ENCODE results near the gene DISC1. TPM values are rescaled to one million over a fixed set of nuclear protein-coding genes. Genes with fewer than 3 reads are reported as not detected.

Gene DISC1
- total RNA-seq, 2 donors from 2014 or later = 6.7 to 9.3 TPM

DNA sequence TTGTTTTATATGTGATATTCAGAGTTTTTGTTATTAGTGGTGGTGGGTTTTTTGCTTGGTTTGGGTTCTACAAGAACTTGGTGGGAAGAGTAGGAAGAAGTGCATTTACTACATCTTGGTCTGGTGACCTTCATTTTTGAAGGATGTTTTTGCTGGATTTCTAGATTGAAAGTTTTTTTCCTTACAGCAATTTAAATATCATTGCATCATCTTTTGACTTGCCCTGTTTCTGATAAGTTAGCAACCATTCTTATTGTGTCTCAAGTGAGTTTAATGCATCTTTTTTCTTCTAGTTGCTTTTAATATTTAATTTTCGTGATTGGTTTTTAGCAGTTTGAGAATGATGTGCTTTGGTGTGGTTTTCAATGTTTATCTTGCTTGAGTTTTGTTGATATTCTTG is 447.7 kb downstream of the DISC1 start:
- intact Hi-C loops (cut with DNase I) = no loop called here
- no peaks in the 10 kb centered on the region for H3K4me1 ChIP-seq (replicated peaks)
- no peak for DNase-seq (ENCODE audit: low spot score)
- H3K36me3 ChIP-seq = no peaks in the 10 kb centered on the region
- H3K9me3 ChIP-seq = no peaks in the 10 kb centered on the region
- H3K27me3 ChIP-seq (replicated peaks; ENCODE audit: insufficient read depth) = no peaks in the 10 kb centered on the region
- H3K4me3 ChIP-seq = no peak overlapping the region
- 81% methylated on average over 1 of the region's 1 CpG for WGBS
- H3K27ac ChIP-seq = no peak overlapping the region
- TF ChIP-seq, protein P1, sequence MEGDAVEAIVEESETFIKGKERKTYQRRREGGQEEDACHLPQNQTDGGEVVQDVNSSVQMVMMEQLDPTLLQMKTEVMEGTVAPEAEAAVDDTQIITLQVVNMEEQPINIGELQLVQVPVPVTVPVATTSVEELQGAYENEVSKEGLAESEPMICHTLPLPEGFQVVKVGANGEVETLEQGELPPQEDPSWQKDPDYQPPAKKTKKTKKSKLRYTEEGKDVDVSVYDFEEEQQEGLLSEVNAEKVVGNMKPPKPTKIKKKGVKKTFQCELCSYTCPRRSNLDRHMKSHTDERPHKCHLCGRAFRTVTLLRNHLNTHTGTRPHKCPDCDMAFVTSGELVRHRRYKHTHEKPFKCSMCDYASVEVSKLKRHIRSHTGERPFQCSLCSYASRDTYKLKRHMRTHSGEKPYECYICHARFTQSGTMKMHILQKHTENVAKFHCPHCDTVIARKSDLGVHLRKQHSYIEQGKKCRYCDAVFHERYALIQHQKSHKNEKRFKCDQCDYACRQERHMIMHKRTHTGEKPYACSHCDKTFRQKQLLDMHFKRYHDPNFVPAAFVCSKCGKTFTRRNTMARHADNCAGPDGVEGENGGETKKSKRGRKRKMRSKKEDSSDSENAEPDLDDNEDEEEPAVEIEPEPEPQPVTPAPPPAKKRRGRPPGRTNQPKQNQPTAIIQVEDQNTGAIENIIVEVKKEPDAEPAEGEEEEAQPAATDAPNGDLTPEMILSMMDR (IDR thresholded peaks at IDR 0.05) = no peak
- TF ChIP-seq POLR2AphosphoS5 (IDR thresholded peaks at IDR 0.05) = no peak

DNA sequence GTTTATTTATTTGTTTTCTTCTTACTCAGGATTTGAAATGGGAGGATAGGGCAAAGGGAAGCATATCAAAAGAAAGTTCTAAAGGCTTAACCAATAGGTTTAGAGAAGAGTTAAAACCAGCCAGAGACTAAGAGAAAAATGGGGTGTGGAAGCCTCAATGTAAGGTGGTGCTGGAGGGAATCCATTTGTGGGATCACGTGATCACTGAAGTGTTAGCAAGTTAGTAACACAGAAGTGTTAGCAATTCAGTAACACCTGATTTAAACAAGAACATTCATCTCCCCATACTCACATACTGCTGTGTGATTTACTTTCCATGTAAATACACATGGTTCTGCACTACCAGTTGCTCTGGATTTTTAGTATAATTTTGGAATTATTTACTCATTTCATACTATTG is 451.2 kb downstream of the DISC1 start:
- Histone ChIP-seq H3K27me3 (replicated peaks; ENCODE audit: insufficient read depth) (no peaks in the 10 kb centered on the region), H3K4me3 (no peak overlapping the region), H3K9me3 (no peaks in the 10 kb centered on the region), H3K36me3 (no peaks in the 10 kb centered on the region), H3K27ac (no peak overlapping the region), H3K4me1 (replicated peaks) (no peaks in the 10 kb centered on the region)
- TF ChIP-seq POLR2AphosphoS5 (IDR thresholded peaks at IDR 0.05) (no peak), POLR2A (IDR thresholded peaks at IDR 0.05) (no peak)
- TF ChIP-seq, protein P1 (IDR thresholded peaks at IDR 0.05) = no peak
- DNase-seq (ENCODE audit: low spot score) = no peak
- intact Hi-C loops (cut with DNase I) = no loop called here
- 92% methylated on average over 1 of the region's 1 CpG for whole genome bisulfite sequencing

DNA sequence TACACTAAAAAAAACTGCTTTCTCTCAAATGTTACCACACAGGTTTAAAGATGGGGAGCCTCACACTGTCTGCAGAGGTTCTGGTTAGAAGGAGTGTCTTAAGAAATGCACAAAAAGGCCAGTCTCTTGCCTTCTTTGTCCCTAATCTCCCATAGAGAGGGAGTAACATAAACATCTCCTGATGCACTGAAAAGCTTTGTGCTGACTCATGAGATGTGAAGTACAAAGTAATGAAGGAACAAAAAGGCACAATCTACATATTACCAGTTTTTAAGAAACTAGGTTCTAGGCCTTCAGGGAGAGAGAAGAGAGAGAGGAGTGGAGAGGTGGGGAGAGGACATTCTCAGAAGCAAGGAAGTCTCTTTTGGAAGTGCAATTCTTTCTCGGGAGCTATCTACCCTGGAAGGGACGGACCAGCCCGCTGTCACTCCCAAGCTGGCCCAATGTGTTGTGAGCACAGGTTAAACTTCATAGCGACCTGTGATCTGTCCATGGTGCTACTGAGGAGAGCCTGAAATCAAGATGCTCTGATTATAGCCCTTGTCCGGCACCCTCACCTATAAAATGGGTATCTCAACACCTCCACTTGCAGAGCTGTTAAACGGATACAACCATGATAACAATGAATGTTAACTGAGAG is 458.1 kb downstream of the DISC1 start:
- no peak for DNase-seq (ENCODE audit: low spot score)
- Histone ChIP-seq H3K4me1 (replicated peaks) (no peaks in the 10 kb centered on the region), H3K36me3 (no peaks in the 10 kb centered on the region), H3K4me3 (no peak overlapping the region), H3K27ac (no peak overlapping the region), H3K9me3 (no peaks in the 10 kb centered on the region), H3K27me3 (replicated peaks; ENCODE audit: insufficient read depth) (no peaks in the 10 kb centered on the region)
- TF ChIP-seq POLR2A (IDR thresholded peaks at IDR 0.05) (no peak), POLR2AphosphoS5 (IDR thresholded peaks at IDR 0.05) (no peak)
- TF ChIP-seq, protein P1 (IDR thresholded peaks at IDR 0.05) = no peak
- intact Hi-C loops (cut with DNase I) = no loop called here
- WGBS = 33% methylated on average over 6 of the region's 6 CpGs

DNA sequence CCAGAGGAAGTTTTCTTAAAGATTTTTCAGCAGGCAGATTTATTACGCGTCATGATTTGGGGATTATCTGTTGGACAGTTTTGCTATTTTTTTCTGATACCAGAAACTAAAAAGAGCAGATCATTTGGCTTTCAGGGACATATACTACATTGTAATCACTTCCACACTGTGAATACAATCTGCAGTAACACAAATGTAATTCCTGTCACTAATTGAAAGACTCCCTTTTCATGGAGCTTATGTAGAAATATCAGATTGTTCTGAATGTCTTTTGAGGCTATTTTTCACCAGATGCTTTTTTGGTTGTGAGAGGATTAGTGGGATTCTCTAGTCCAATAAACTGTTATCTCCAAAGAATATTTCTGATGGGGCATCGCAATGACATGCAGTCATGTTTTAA is 464.2 kb downstream of the DISC1 start:
- TF ChIP-seq, protein P1 (IDR thresholded peaks at IDR 0.05) = no peak
- intact Hi-C loops (cut with DNase I) = no loop called here
- Histone ChIP-seq H3K4me3 (no peak overlapping the region), H3K27me3 (replicated peaks; ENCODE audit: insufficient read depth) (no peaks in the 10 kb centered on the region), H3K4me1 (replicated peaks) (no peaks in the 10 kb centered on the region), H3K36me3 (no peaks in the 10 kb centered on the region), H3K9me3 (no peaks in the 10 kb centered on the region), H3K27ac (no peak overlapping the region)
- DNase-seq (ENCODE audit: low spot score) = no peak
- 72% methylated on average over 3 of the region's 3 CpGs for WGBS

Small RNAs within 50 kb of the gene (small RNA-seq; reads per million reads assigned to genes)
- 0 reads per million in 2 donors for gene RF02102
- 0.19 to 0.20 reads per million in 2 donors for gene RNU5A-5P

Other genes with a start within 250 kb of the DISC1 start
- 10 to 100 TPM; 32.2 to 61.5 TPM for gene EGLN1, start 204.5 kb upstream of the DISC1 start, total RNA-seq
- gene TSNAX, start 98.1 kb upstream of the DISC1 start, total RNA-seq = 10 to 100 TPM; 23.5 to 41.2 TPM